MM.1S (cell line): Measurements from ENCODE around the gene CUEDC2.

Experiments
- DNase-seq: peaks from one replicate; pipeline ENCODE4 v3.0.0-alpha.2; 2015
- H2AFZ ChIP-seq: fragments of 300-600 bp; sonication (generic); 2 replicates; pipeline ENCODE4 v1.6.0; 2016; ENCODE audit warnings: antibody characterized with exemption, low read length
- H3F3A ChIP-seq: fragments of 300-600 bp; sonication (generic); 2 replicates; pipeline ENCODE4 v1.6.1; 2016; ENCODE audit warnings: mild to moderate bottlenecking, antibody characterized with exemption, low read length, moderate library complexity, mixed read lengths; ENCODE audit not compliant: insufficient read depth
- H3K27ac ChIP-seq: fragments of 300-600 bp; sonication (generic); 2 replicates; pipeline ENCODE4 v1.5.1; 2016; ENCODE audit warnings: mild to moderate bottlenecking, low read length
- H3K27me3 ChIP-seq: fragments of 300-600 bp; sonication (generic); replicated peaks from 2 replicates; pipeline ENCODE4 v1.6.0; 2016; ENCODE audit warnings: low read length; ENCODE audit not compliant: insufficient read depth
- H3K36me3 ChIP-seq: fragments of 300-600 bp; sonication (generic); replicated peaks from 2 replicates; pipeline ENCODE4 v1.6.1; 2016; ENCODE audit warnings: mild to moderate bottlenecking, low read length, mixed read lengths; ENCODE audit not compliant: insufficient read depth
- H3K4me1 ChIP-seq: fragments of 300-600 bp; sonication (generic); 2 replicates; pipeline ENCODE4 v1.6.1; 2016; ENCODE audit warnings: low read length, mixed read lengths
- H3K4me2 ChIP-seq: fragments of 300-600 bp; sonication (generic); 2 replicates; pipeline ENCODE4 v1.6.0; 2016; ENCODE audit warnings: low read depth, low read length
- H3K4me3 ChIP-seq: fragments of 300-600 bp; sonication (generic); 2 replicates; pipeline ENCODE4 v1.5.1; 2016; ENCODE audit warnings: low read length, mixed read lengths
- H3K79me2 ChIP-seq: fragments of 300-600 bp; sonication (generic); 2 replicates; pipeline ENCODE4 v1.6.1; 2016; ENCODE audit warnings: mixed run types, low read length, mixed read lengths
- H3K9ac ChIP-seq: fragments of 300-600 bp; sonication (generic); 2 replicates; pipeline ENCODE4 v1.6.1; 2016; ENCODE audit warnings: low read length, mixed read lengths
- H3K9me2 ChIP-seq: fragments of 300-600 bp; sonication (generic); replicated peaks from 2 replicates; pipeline ENCODE4 v1.6.1; 2016; ENCODE audit warnings: mild to moderate bottlenecking, low read length, mixed read lengths; ENCODE audit not compliant: insufficient read depth
- H3K9me3 ChIP-seq: fragments of 300-600 bp; sonication (generic); replicated peaks from 2 replicates; pipeline ENCODE4 v1.6.1; 2016; ENCODE audit warnings: mild to moderate bottlenecking, low read length, mixed read lengths; ENCODE audit not compliant: insufficient read depth
- H4K20me1 ChIP-seq: fragments of 300-600 bp; sonication (generic); 2 replicates; pipeline ENCODE4 v1.6.1; 2016; ENCODE audit warnings: mild to moderate bottlenecking, low read length, moderate library complexity, mixed read lengths; ENCODE audit not compliant: insufficient read depth
- EZH2 ChIP-seq: fragments of 300-600 bp; sonication (generic); optimal IDR thresholded peaks from 2 replicates; pipeline ENCODE3; 2017; ENCODE audit warnings: low read depth, mild to moderate bottlenecking, antibody characterized with exemption, low read length, mixed read lengths
- EZH2phosphoT487 ChIP-seq: fragments of 300-600 bp; sonication (generic); IDR thresholded peaks from 2 replicates; pipeline ENCODE4 v1.6.1; 2018; ENCODE audit warnings: antibody characterized with exemption, low read length
- TF ChIP-seq, protein P1 (sequence below): fragments of 300-600 bp; sonication (generic); IDR thresholded peaks from 2 replicates; pipeline ENCODE4 v1.5.1; 2016; ENCODE audit warnings: antibody characterized with exemption, low read length, mixed read lengths

The CUEDC2 gene

DNA sequence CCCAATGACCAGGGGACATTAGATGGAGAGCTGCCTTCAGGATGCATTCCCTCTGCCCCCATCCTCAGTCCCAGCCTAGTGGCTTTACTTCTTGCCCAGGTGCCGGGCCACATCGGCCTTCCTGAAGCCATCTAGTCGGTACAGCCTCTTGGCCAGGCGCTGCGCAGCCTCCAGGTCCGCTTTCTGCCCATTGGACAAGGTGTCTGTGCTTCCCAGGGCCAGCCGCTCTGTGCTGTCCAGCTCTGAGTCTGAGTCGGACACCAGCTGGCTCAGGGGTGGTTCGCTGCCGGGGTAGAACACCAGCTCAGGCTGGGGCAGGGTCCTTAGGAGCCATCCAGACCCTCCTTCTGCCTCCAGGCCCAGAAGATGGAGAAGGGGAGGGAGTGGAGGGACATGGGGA lies 20.1 kb downstream of the CUEDC2 start:
- Histone ChIP-seq H3K9me3 (no peaks in the 10 kb centered on the region), H3K9ac (no peak overlapping the region), H3K27me3 (peaks cover 97% of the 10 kb centered on the region), H3K4me1 (no peaks in the 10 kb centered on the region), H4K20me1 (no peaks in the 10 kb centered on the region), H2AFZ (no peak overlapping the region), H3K27ac (no peak overlapping the region), H3F3A (no peaks in the 10 kb centered on the region), H3K36me3 (no peaks in the 10 kb centered on the region), H3K4me2 (no peak overlapping the region), H3K9me2 (no peaks in the 10 kb centered on the region), H3K79me2 (no peaks in the 10 kb centered on the region), H3K4me3 (no peak overlapping the region)
- no peak for TF ChIP-seq EZH2
- DNase-seq: no peak

DNA sequence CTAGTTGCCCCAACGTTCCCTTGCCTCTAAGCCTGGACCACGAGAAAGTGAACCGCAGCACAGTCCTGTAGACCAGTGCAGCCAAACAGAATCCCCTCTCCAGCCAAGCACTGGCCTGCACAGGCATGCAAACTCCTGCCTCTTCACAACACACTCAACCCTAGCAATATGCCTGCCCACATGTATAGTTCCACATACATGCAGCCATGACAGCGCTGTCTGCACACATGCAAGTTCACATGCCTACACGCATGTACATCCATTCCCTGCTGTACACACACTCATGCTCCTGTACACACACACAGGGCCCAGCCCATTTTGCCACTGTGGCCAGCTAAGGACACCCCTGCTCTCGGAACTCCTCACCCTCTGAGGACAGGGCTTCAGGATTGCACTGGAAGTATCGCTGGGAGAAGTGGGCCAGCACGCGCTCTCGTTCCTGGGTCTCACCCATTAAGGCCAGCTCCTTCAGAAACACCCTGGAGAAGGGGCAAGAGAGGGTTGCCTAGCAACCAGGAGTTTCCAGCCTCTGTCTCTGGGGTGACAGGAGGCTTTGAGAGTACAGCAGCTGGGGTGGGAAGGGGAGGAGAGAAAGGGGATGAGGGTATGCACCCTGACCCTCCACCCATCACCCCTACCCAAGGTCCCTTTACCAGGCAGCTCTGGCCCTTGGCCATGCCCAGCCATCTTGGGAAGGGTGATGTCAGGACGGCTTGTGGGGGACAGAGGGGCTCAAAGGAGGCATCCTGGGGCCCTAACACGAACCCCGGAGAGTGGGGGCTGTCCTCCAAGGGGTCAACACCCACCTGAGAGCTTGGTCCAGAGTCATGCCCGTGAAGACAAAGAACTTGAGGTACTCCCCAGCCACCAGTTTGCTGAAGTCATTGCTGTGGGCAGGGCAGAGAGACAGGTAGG lies 20.8 kb downstream of the CUEDC2 start:
- H3F3A ChIP-seq: no peaks in the 10 kb centered on the region
- no peak overlapping the region for H3K4me3 ChIP-seq
- no peaks in the 10 kb centered on the region for H3K9me3 ChIP-seq
- H2AFZ ChIP-seq: no peak overlapping the region
- no peak for DNase-seq
- H4K20me1 ChIP-seq: no peaks in the 10 kb centered on the region
- no peaks in the 10 kb centered on the region for H3K9me2 ChIP-seq
- H3K9ac ChIP-seq: no peak overlapping the region
- TF ChIP-seq, protein P1, sequence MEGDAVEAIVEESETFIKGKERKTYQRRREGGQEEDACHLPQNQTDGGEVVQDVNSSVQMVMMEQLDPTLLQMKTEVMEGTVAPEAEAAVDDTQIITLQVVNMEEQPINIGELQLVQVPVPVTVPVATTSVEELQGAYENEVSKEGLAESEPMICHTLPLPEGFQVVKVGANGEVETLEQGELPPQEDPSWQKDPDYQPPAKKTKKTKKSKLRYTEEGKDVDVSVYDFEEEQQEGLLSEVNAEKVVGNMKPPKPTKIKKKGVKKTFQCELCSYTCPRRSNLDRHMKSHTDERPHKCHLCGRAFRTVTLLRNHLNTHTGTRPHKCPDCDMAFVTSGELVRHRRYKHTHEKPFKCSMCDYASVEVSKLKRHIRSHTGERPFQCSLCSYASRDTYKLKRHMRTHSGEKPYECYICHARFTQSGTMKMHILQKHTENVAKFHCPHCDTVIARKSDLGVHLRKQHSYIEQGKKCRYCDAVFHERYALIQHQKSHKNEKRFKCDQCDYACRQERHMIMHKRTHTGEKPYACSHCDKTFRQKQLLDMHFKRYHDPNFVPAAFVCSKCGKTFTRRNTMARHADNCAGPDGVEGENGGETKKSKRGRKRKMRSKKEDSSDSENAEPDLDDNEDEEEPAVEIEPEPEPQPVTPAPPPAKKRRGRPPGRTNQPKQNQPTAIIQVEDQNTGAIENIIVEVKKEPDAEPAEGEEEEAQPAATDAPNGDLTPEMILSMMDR: no peak
- no peak for TF ChIP-seq EZH2
- TF ChIP-seq EZH2phosphoT487: no peak
- H3K4me1 ChIP-seq: no peaks in the 10 kb centered on the region
- H3K4me2 ChIP-seq: no peak overlapping the region
- no peaks in the 10 kb centered on the region for H3K36me3 ChIP-seq
- H3K79me2 ChIP-seq: no peaks in the 10 kb centered on the region
- H3K27me3 ChIP-seq: peaks cover 94% of the 10 kb centered on the region
- H3K27ac ChIP-seq: no peak overlapping the region

- Histone ChIP-seq H3K79me2 (no peaks in the 10 kb centered on the region), H3K4me3 (no peak overlapping the region), H2AFZ (no peak overlapping the region), H3K4me1 (no peaks in the 10 kb centered on the region), H3K4me2 (no peak overlapping the region), H3F3A (no peaks in the 10 kb centered on the region), H3K9ac (no peak overlapping the region), H4K20me1 (no peaks in the 10 kb centered on the region), H3K27me3 (peaks cover 83% of the 10 kb centered on the region), H3K9me2 (no peaks in the 10 kb centered on the region), H3K27ac (no peak overlapping the region), H3K9me3 (no peaks in the 10 kb centered on the region), H3K36me3 (no peaks in the 10 kb centered on the region)
- DNase-seq: no peak
- TF ChIP-seq EZH2 (no peak), EZH2phosphoT487 (no peak)
- TF ChIP-seq, protein P1: no peak
Observed at GRCh38 chr10:102410429-102411073, 21.8 kb downstream of the CUEDC2 start.
